Measurements from ENCODE around the gene PIK3R4. TPM values are rescaled to one million over a fixed set of nuclear protein-coding genes. Genes with fewer than 3 reads are reported as not detected.
A peak's percentile ranks its signal among the peaks of the same experiment; 100 is the strongest.

The PIK3R4 gene
- total RNA-seq, 1 donor from 2014 or later = 26.6 TPM

DNA sequence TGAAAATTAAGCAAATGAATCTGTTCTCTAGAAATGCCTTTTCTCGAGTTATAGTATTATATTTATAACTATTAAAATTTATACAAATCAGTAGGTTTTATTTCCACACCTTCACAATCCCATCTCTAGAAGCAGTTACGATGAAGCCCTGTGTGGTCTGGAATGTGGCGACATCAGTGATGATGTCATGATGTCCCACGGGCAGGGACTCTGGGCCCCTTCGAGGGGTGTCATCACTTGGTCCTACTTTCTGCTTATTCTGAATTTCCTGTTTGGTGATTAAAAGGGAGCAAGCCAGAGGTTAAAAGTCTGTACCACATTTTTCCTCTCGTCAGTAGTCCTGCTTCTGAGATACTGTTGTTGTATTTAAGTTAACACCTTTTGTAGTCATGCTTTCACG lies 67.4 kb downstream of the PIK3R4 start:
- no peak overlapping the region for H3K27ac Mint-ChIP-seq
- no peak overlapping the region for H3K4me3 Mint-ChIP-seq
- H3K4me1 Mint-ChIP-seq = peaks cover 34% of the 10 kb centered on the region
- H3K36me3 Mint-ChIP-seq = peaks cover 29% of the 10 kb centered on the region
- TF ChIP-seq CTCF (IDR thresholded peaks at IDR 0.05; ENCODE audit: unreplicated experiment) = no peak
- H3K9me3 Mint-ChIP-seq = no peaks in the 10 kb centered on the region
- no peak for DNase-seq (ENCODE audit: low spot score in 2 of 2, unreplicated experiment in 2 of 2)
- no peaks in the 10 kb centered on the region for H3K27me3 Mint-ChIP-seq (ENCODE audit: low read depth)

GRCh38 chr3:130677343-130677742 lies 69.3 kb downstream of the PIK3R4 start:
- Mint-ChIP-seq H3K36me3 (peaks cover 17% of the 10 kb centered on the region), H3K4me1 (peaks cover 34% of the 10 kb centered on the region), H3K27me3 (ENCODE audit: low read depth) (no peaks in the 10 kb centered on the region), H3K4me3 (no peak overlapping the region), H3K27ac (peak overlapping the region; percentile 37), H3K9me3 (no peaks in the 10 kb centered on the region)
- no peak for TF ChIP-seq CTCF (IDR thresholded peaks at IDR 0.05; ENCODE audit: unreplicated experiment)
- no peak for DNase-seq (ENCODE audit: low spot score in 2 of 2, unreplicated experiment in 2 of 2)

- TF ChIP-seq CTCF (IDR thresholded peaks at IDR 0.05; ENCODE audit: unreplicated experiment) = no peak
- peaks cover 22% of the 10 kb centered on the region for H3K36me3 Mint-ChIP-seq
- H3K4me1 Mint-ChIP-seq = peaks cover 20% of the 10 kb centered on the region
- no peak overlapping the region for H3K4me3 Mint-ChIP-seq
- no peaks in the 10 kb centered on the region for H3K27me3 Mint-ChIP-seq (ENCODE audit: low read depth)
- H3K9me3 Mint-ChIP-seq = no peaks in the 10 kb centered on the region
- no peak for DNase-seq (ENCODE audit: low spot score in 2 of 2, unreplicated experiment in 2 of 2)
- H3K27ac Mint-ChIP-seq = no peak overlapping the region
Measured at GRCh38 chr3:130671545-130672312, 74.9 kb downstream of the PIK3R4 start.

GRCh38 chr3:130669740-130670139 lies 76.9 kb downstream of the PIK3R4 start:
- Mint-ChIP-seq H3K4me1 (peaks cover 3% of the 10 kb centered on the region), H3K27ac (no peak overlapping the region), H3K4me3 (no peak overlapping the region), H3K36me3 (peaks cover 33% of the 10 kb centered on the region), H3K9me3 (peaks cover 13% of the 10 kb centered on the region), H3K27me3 (ENCODE audit: low read depth) (no peaks in the 10 kb centered on the region)
- no peak for DNase-seq (ENCODE audit: low spot score in 2 of 2, unreplicated experiment in 2 of 2)
- TF ChIP-seq CTCF (IDR thresholded peaks at IDR 0.05; ENCODE audit: unreplicated experiment) = no peak

DNA sequence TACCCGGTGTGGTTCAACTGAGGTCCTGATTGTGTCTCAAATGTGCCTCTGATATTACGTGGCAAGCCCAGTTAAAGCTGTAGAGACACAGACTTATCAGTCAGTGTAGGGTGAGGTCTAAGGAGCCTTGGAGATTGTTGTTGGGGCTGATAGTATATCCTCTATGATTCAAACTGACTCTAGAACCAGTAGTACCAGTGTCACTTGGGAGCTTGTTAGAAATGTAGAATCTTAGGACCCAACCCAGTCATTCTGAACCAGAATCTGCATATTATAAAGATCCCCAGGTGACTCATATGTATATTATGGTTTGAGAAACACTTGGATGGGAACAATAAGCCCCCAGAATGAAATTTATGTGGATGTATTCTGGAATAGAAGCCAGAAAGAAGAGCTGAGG lies 83.5 kb downstream of the PIK3R4 start:
- Mint-ChIP-seq H3K27me3 (ENCODE audit: low read depth) (no peaks in the 10 kb centered on the region), H3K9me3 (peaks cover 14% of the 10 kb centered on the region), H3K4me3 (no peak overlapping the region), H3K27ac (no peak overlapping the region), H3K4me1 (peaks cover 46% of the 10 kb centered on the region), H3K36me3 (peaks cover 14% of the 10 kb centered on the region)
- DNase-seq (ENCODE audit: low spot score in 2 of 2, unreplicated experiment in 2 of 2) = no peak
- no peak for TF ChIP-seq CTCF (IDR thresholded peaks at IDR 0.05; ENCODE audit: unreplicated experiment)
